HG02981 (cell line): ENCODE data around the gene PCDHA1.

Experiments
- ATAC-seq: cut with Tn5 transposase; IDR thresholded peaks from one replicate; pipeline ENCODE4 v1.9.1; 2021; ENCODE audit warnings: mild to moderate bottlenecking, moderate library complexity; ENCODE audit not compliant: unreplicated experiment

PCDHA1 gene

DNA sequence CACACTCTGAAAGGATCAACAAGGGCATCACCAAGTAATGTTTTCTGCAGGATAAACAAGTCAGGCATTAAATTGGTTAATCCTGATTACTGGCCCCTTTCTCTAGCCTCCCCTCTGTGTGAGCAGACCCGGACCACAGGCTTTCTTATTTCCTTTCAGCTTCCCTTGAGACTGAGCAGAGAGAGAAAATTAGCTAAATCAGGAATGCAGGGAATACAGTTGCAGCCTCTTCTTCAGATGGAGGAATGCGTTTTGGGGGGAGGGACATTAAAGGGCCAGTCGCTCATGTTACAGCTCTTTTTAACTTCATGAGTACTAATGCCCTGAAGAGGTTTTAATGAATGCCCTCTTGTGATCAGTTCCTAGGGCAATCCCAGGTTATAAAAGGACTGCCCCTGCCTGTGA is 200.2 kb downstream of the PCDHA1 start:
- ATAC-seq, result no peak

- no peak for ATAC-seq
Measured at GRCh38 chr5:140988100-140988499, 202.2 kb downstream of the PCDHA1 start.

GRCh38 chr5:140988608-140989007 is 202.7 kb downstream of the PCDHA1 start:
- ATAC-seq, result no peak

- no peak for ATAC-seq
Measured at GRCh38 chr5:140989254-140990020, 203.5 kb downstream of the PCDHA1 start.

- ATAC-seq, result no peak
Measured at GRCh38 chr5:140992828-140993227, 206.9 kb downstream of the PCDHA1 start.

DNA sequence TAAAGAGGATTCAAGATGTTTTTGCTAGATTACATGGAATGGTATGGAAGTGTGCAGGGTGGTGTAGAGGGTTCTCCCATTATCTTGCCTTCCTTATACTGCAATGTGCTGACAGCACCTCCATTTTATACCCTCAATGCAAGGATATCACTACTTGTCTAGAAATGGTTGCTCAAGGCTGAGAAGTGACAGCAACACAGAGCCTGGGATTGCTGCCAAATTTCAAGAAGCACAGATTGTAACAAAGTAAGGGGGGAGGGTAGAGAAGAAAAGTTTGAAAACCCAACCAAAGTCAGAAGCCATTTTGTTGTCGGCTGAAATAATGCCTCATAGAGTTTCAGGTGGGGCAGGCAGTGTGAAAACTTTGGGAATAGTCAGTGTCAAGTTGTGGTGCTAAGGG is 210.1 kb downstream of the PCDHA1 start:
- no peak for ATAC-seq

- ATAC-seq, result no peak
Measured at GRCh38 chr5:140998921-140999410, 213.0 kb downstream of the PCDHA1 start.

DNA sequence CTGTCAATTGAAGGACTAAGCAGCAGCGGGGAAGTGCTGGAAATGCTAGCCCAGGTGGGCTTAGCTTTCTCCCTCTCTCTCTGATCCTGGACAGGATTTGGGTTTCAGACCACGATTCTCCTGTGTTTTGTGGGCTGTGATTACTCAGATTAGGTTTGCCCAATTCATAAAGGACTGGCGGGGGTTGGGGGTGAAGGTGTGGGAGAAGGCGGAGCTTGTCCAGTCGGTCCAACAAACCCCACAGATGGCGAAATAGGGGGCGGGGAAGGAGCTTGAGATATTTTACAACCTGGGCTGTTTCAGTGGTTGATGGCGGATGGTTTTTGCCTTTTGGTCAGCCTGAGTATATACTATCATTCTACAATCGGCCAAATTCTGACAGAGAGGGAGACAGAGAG is 215.5 kb downstream of the PCDHA1 start:
- ATAC-seq, result no peak

- no peak for ATAC-seq
Measured at GRCh38 chr5:141001844-141002604, 216.1 kb downstream of the PCDHA1 start.

- no peak for ATAC-seq
Measured at GRCh38 chr5:141002605-141002965, 216.6 kb downstream of the PCDHA1 start.

DNA sequence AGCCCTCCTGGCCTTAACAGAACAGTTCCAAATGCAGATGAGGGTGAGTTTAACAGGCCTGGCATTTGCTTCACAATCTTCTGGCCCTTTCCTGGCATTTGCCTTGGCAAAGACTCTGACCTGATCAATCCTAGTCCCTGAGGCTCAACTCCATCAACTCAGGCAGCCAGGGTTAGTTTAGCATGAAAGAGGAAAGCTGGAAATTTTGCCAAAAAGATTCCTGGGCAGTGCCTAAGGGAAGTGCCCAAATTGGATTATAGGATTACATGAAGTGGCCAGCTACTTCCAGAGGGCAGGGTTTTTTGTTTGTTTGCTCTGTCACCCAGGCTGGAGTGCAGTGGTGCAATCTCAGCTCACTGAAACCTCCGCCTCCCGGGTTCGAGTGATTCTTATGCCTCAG is 217.1 kb downstream of the PCDHA1 start:
- ATAC-seq, result no peak

GRCh38 chr5:141003791-141004611 is 218.1 kb downstream of the PCDHA1 start:
- ATAC-seq, result no peak

GRCh38 chr5:141007791-141008190 is 221.9 kb downstream of the PCDHA1 start:
- ATAC-seq, result no peak

DNA sequence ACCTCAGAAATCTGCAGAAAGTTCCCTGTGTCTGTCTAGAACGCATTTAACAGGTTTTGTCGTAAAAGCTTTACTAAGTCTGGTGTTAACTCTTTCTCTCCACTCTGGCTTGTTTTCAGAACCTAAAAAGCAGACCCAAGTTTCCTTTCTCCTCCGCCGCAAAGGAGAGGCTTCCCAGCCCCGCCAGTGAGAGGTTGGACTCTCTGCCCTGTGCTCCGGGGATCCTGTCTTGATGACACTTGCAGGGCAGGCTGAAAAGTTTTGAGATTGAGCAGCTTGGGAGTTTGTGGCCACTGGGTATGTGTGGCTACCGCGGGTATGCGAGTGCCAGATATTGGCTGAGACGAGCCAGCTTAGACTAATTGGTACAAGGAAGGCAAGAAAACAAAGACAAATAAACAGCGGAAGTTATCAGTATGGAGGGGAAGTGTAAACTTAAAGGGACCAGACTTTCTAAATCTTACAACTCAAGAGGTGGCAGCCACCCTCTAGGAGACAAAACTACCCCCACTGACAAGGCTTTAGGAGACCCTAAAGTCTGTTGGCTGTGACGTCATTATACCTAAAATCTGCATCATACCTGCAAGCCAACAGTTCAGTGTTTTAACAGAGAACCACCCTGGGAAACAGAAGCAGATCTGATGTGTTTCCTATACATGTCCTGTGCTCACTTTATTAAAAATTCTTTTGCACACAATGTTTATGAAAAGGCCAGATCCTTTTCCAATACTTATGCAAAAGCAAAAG is 224.3 kb downstream of the PCDHA1 start:
- ATAC-seq, result no peak

GRCh38 chr5:141017943-141018342 is 232.0 kb downstream of the PCDHA1 start:
- no peak for ATAC-seq

- no peak for ATAC-seq
Measured at GRCh38 chr5:141022384-141022783, 236.4 kb downstream of the PCDHA1 start.

DNA sequence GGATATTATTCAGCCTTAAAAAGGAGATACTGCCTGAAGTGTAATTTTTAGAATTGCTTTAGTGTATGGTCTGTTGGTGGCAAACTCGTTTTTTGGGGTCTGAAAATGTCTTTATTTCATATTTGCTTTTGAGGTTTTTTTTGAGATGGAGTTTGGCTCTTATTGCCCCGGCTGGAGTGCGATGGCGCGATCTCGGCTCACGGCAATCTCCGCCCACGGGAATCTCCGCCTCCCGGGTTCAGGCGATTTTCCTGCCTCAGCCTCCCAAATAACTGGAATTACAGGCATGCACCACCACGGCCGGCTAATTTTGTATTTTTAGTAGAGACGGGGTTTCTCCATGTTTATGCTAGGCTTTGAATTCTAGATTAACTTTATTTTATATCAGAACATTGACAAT is 245.1 kb downstream of the PCDHA1 start:
- ATAC-seq, result no peak

DNA sequence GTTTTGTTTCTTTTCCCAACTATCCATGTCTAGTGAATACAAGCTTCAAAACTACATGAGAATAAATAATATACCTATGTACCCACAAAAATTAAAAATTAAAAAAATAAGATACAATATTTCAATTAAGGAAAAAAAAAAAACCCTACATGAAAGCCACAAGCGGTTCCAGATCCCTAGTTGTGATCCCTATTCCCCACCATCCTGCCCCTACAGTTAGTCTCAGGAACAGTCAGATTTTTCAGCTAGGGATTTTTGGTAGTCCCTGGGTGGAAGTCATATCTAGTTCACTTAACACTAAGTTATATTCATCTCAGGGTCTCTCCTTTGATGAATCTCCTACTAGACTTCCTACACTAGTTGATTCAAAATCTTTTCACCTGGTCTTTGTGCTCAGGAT is 246.7 kb downstream of the PCDHA1 start:
- no peak for ATAC-seq

GRCh38 chr5:141039061-141039460 is 253.1 kb downstream of the PCDHA1 start:
- ATAC-seq, result no peak

- no peak for ATAC-seq
Measured at GRCh38 chr5:141039517-141039916, 253.6 kb downstream of the PCDHA1 start.
